HG03066 (cell line): ENCODE measurements around the gene MAP3K7.

Source experiments
- ATAC-seq: cut with Tn5 transposase; IDR thresholded peaks from one replicate; pipeline ENCODE4 v1.9.1; 2021; ENCODE audit warnings: low read depth; ENCODE audit not compliant: unreplicated experiment

The MAP3K7 gene

DNA sequence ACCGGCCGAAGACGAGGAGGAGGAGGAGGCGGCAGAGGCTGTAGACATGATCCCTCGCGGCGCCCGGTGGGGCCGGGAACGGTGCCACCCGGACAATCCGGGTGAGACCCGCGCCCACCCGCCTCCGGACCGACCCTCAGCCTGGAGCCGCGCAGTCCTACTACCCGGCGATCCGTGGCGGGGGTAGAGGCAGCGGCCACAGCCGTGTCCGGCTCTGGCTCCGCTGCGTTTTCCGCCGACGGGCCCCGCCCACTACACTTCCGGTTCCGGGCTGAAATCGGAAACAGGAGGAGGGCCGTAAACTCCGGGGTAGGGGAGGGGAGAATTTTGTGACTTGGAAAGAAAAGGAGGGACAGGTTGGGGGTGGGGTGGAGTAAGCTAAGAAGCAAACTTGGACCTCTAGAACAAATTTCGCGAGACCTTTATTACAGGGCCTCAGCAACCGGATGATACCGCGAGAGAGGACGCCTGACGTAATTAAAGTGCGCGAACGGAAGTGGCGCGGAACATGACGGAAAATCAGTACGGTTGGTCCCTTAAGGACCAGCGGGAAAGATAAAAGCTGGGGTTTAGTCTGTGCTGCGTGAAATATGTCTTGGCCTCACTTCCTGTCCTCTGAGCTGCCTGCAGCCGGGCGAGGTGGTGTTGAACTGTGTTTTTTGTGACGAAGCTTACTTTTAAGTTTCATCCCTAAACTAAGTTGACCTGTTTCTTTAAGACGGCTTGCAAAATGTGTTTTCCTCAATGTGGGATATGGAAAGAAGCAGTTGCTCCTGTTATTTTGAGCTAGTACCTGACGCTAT lies at the start of gene MAP3K7:
Gene MAP3K7 (minus strand): TSS at position 237 of the 803 bp plus-strand sequence. CDS start 189 bp downstream, at position 48.
- peak; percentile 90 for ATAC-seq

DNA sequence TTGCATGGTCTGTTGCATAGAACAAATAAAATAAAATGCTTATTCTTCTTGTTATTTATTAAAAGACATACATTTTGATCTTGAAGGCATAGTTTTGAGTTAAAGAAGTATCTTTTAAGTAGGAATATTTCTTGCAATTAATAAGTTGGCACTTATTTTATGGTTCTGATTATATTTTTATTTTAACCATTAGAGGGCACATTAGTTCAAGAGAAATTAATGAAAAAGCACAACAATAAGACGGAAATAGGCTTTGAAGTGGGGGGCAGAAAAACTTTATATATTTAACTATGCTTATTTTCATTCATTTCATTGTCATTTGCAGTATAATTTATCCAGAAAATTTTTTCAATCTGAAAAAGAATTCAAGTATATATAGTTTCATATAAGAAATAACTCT lies 44.2 kb upstream of the MAP3K7 start:
- ATAC-seq, result no peak

DNA sequence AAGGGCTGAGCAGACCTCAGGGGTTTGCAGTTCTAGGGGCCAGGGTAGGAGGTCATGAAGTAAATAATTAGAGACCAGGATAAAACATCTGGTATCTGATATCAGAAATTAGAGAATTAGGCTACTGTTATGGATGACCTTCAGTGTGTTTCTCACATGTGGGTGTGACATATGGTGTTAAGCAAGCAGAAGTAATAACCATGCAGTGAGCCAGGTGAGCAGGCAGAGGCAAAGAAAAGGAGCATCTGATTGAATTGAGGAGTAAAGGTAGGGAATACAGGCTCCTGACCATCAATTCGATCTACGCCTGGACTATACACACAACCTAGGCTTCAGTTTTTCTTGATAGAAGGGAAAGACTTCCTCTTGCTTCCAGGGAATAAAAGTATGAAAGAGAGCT lies 34.7 kb upstream of the MAP3K7 start:
- no peak for ATAC-seq

DNA sequence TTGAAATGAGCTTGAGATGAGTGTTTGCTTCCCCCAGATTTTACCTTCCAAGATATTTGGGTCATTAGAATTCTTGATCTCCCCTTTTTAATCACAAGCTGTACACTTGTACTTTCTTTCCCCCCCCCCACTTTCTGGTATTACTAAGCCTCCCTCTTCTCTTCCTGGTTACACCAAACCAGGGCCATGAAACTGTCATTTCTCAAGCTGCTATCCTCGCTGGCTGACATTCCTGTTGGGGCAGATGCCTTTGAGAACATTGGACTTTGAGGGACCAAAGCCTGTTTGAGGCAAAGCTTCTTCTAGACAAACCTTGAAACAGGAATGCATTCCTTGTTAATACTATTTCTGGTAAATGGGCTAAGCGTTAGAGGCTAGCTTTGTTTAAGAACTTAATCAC lies 32.3 kb upstream of the MAP3K7 start:
- ATAC-seq, result no peak

DNA sequence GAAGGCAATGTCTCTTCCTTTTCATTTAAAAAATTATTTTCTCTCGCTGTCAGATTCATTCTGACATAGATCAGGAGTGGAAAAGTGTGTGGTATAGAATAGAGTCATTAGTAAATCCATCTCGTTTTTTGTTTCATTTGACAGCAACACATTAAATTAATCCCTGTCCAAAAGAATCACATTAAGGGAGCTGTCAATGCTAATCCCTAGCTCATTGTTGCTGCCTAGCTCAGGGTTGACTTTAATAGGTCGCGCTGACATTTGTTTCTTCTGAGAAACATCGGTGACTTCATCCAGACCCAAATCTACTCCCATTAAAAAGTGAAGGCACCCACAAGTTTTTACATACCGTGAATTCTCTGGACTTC lies 25.4 kb upstream of the MAP3K7 start:
- ATAC-seq, result no peak

DNA sequence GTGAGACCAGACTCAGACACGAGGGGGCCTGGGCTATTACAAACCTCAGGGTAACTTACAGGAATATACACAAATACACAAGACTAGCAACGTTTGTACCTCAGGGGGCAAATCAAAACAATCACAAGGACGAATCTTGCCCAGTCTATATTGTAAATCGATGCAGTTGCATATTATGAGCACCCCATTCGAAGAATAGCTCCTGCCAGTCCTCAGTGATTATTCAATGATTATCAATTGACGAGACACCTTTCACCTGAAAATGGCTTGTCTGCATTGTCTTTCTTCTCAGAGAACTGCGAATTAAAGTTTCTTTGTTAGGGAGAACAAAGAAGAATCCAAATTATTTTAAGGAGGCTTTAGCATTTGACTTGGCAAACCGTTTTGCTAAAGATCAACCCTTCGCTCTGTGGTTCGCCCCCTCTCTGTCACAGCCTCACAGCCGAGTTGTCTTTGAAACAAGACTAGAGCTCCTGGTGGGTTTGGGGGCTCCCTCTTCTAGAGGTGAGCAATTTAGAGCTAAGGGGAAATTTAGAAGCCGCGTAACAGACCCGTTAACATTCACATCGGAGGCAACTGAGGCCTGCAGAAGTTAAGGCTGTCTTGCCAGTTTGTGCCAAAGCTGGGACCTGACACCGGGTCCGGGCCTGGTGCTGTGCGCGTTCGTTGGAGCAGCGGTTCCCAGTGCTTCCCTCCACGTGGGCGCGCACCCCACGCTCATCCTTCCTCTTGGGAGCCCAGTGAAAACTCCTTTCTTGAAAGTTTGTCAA lies 24.9 kb upstream of the MAP3K7 start:
- no peak for ATAC-seq

DNA sequence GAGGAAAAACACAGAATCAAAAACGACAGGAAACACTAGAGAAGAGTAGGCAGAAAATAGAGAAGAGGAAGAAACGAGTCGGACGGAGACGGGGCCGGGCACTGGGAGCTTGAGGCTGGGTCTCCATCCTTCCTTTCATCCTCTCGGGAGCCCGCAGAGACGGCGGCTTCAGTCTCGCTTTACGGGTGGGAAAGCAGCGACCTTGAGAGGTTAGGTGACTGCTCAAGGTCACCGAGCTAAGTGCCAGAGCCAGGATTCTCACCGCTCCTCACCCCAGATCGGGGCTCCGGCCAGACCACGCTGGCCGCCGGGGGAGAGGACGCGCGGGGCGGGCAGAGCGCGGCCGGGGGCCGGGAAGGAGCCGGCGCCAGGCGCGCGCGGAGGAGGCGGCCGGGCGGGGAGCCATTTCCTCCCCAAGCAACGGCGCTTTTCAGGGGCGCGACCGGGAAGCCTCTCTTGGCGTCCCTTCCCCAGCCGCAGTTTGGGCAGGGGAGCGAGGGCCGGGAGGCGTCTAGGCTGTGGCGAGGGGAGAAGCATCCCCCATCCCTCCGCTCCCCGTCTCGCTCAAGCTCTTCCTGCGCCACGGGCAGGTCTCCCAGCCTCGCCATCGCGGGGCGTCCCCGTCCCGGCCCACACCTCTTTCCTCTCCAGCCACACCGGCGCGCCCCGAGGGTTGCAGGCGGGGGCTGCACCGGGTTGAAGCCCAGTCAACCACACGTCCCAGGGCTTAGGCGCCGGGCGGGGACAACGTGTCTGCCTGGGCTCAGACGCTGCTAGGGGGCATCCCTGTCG lies 24.1 kb upstream of the MAP3K7 start:
- peak; percentile 72 for ATAC-seq

DNA sequence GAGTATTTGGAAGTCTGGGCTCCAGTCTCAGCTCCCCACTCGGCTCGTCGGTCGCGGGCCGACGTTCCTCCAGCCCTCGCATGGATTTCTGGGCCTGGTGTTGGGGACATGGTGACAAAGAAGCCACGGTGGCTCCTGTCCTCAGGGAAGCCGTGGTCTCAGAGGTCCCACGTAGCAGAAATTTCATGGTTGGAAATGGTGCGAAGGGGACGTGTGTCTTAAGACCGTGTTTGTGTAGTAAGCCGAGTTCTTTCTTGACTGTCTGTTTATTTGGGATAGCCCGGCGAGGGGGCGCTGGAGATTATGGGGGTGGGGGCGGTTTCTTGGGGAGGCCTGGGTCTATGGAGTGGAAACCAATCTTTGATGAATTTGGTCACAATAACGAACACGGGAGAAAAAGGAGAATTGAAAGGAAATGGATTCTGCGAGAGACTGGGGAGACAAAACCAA lies 23.5 kb upstream of the MAP3K7 start:
- ATAC-seq, result no peak

DNA sequence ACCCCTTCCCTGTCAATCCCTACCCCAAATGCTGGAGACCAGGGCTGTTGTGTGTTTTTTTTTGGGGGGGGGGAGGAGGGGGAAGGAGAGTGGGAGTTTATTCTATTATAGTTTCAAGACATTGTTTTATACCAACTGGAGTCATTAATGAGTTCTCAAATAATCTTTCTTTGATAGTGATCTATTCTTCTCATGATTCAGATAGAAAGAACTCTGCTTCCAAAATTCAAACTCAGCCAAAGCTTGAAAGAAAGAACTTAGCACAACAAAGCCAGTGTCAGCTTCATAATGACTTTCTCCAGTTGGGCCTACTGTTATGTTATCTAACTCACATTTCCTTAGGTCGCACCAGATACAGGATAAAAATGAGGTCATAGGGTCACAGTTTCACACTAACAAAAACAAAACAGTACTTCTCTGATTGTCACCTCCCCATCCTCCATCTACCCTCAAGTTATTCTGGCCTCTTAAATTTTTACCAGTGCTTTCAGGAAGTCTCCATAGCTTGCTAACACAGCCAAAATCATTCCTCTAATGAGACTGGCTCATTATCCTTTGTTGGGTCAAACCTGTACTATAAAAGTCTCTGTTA lies 19.0 kb upstream of the MAP3K7 start:
- no peak for ATAC-seq

GRCh38 chr6:90604546-90604945 lies 17.7 kb upstream of the MAP3K7 start:
- ATAC-seq, result no peak

GRCh38 chr6:90599151-90599550 lies 12.3 kb upstream of the MAP3K7 start:
- ATAC-seq, result no peak

- no peak for ATAC-seq
Observed at GRCh38 chr6:90598192-90598951, 11.5 kb upstream of the MAP3K7 start.

- no peak for ATAC-seq
Observed at GRCh38 chr6:90596967-90597539, 10.2 kb upstream of the MAP3K7 start.

DNA sequence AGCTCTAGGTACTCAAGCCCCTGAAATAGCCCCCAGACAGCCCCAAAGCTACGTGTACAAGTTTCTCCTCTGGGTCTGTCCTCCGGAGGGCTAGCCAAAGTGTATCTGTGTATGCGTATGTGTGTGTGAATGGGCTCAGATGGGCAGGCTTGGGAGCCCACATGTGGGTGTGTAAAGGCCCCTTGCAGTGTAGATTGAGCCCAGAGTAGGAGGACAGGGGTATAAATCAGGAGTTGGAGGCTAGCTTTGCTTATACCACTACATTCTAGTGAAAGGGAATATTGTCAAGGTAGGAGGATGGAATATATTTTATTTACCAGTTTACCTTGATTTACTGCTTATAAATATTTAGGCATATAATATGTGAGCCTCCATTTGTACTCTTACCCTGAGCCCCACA lies 9.0 kb upstream of the MAP3K7 start:
- no peak for ATAC-seq

DNA sequence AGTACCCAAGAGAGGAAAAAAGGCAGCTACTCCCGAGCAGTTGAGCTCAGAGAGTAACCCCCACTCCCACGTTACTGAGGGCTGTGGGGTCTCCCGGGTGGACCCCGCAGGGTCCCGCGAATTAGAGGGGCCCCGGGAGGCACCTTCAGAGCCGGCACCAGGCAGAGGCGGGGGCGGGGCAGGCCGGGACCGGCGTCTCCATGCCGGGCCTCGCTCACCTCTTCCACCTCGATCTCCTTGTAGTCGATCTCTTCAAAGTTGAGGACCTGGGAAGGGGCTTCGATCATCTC lies 381 bp downstream of the MAP3K7 start:
- peak; percentile 27 for ATAC-seq

GRCh38 chr6:90584636-90585255 lies 2.1 kb downstream of the MAP3K7 start:
- ATAC-seq, result no peak

DNA sequence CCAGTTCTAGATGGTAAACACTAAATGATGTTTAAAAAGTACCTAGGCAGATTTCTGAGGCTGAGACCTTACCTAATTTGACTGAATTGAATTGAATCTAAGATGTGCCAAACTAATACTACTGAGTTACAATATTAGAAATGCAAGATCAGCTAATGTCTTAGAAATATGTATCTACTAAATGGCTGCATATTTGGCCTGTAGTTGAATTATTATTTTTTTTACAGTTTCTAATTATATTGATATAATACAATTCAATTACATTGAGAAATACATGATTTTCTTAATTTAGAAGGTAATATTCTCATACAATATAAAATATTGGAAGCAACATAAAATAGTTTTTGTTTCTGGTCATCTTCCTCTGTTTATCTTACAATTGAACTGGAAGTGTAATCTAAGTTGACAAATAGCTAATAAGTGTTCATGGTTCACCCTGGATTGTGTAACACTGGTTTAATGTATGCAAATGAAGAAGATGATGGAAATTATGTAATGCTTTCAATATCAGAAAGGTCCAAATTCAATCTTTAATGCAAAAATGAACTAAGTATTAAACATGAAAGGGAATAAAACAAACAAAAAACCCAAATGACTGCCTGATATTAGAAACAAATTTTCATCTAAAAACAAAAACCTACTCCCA lies 2.9 kb downstream of the MAP3K7 start:
- ATAC-seq, result no peak

DNA sequence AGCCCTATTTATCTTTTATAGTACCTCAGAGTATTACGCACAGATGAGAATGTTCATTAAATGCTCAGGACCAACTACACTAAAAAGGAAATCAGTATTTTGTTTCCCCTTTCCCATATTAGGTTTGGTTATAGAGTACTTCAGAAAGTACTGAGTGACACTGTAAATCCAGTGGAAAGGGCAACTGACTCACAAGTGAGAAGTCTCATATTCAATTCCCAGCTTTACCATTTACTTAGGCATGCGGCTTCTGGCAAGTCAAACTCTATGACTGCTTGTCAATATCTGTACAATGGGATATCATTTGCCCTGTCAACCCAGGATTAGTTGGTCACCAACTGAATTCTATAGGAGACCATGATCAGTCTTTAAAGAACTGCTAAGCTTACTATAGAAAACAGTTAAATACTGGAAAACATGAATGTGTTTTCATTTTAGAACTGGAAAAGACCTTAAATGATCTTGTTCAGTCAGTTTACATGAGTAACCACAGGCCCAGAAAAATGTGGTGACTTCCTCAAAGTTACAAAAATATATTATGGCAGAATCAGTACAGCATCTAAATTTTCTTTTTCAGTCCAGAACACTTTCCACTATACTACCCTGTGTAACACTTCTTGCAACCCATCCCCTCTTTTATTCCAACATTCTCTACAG lies 3.6 kb downstream of the MAP3K7 start:
- no peak for ATAC-seq
